Keratinocyte (primary cell): ENCODE data around the gene HDAC9.

Experiments used
- CTCF ChIP-seq, 3 experiments: IDR thresholded peaks in 1 of 3; conservative IDR thresholded peaks in 1 of 3; optimal IDR thresholded peaks in 1 of 3; 2 replicates in 2 of 3; 3 replicates in 1 of 3; pipeline versions ENCODE3 to v1.5.1; 2011; ENCODE audit warnings: low read length in 3 of 3, mild to moderate bottlenecking in 3 of 3, moderate library complexity in 2 of 3, control low read depth in 1 of 3, inconsistent platforms in 1 of 3; ENCODE audit not compliant: insufficient read depth in 2 of 3; ENCODE audit errors: extremely low read depth in 1 of 3
- EZH2 ChIP-seq: IDR thresholded peaks from one replicate; pipeline ENCODE4 v1.6.1; 2012; ENCODE audit warnings: inconsistent platforms, mild to moderate bottlenecking, low read length, moderate library complexity

- TF ChIP-seq CTCF (optimal IDR thresholded peaks at IDR 0.05 in 1 of 3, IDR thresholded peaks at IDR 0.05 in 1 of 3, conservative IDR thresholded peaks at IDR 0.05 in 1 of 3; ENCODE audit: extremely low read depth in 1 of 3, insufficient read depth in 2 of 3, low read length in 3 of 3) = no peak
- no peak for TF ChIP-seq EZH2
Measured at GRCh38 chr7:18803923-18804322, 308.4 kb downstream of the HDAC9 start.
